HG02588 (cell line): Measurements from ENCODE around the gene EVI5L.
A peak's percentile ranks its signal among the peaks of the same experiment; 100 is the strongest.

ENCODE experiments used
- ATAC-seq: cut with Tn5 transposase; IDR thresholded peaks from one replicate; pipeline ENCODE4 v1.9.1; 2021; ENCODE audit warnings: mild to moderate bottlenecking, moderate library complexity; ENCODE audit not compliant: unreplicated experiment

EVI5L gene

GRCh38 chr19:7859831-7860713 is 30.1 kb downstream of the EVI5L start:
- no peak for ATAC-seq

GRCh38 chr19:7860714-7861618 is 30.9 kb downstream of the EVI5L start:
- ATAC-seq, result no peak

GRCh38 chr19:7861619-7862412 is 31.8 kb downstream of the EVI5L start:
- ATAC-seq, result no peak

- no peak for ATAC-seq
Measured at GRCh38 chr19:7862413-7862951, 32.5 kb downstream of the EVI5L start.

- no peak for ATAC-seq
Measured at GRCh38 chr19:7863157-7863970, 33.3 kb downstream of the EVI5L start.

GRCh38 chr19:7863971-7864689 is 34.1 kb downstream of the EVI5L start:
- ATAC-seq, result no peak

- ATAC-seq, result no peak
Measured at GRCh38 chr19:7864690-7865074, 34.7 kb downstream of the EVI5L start.

- no peak for ATAC-seq
Measured at GRCh38 chr19:7865262-7865911, 35.4 kb downstream of the EVI5L start.

- ATAC-seq, result no peak
Measured at GRCh38 chr19:7866399-7867091, 36.5 kb downstream of the EVI5L start.

GRCh38 chr19:7867092-7867844 is 37.2 kb downstream of the EVI5L start:
- no peak for ATAC-seq

GRCh38 chr19:7868326-7868670 is 38.3 kb downstream of the EVI5L start:
- ATAC-seq, result no peak

- ATAC-seq, result peak; percentile 58
Measured at GRCh38 chr19:7868671-7869452, 38.8 kb downstream of the EVI5L start.

- peak; percentile 45 for ATAC-seq
Measured at GRCh38 chr19:7869453-7869909, 39.5 kb downstream of the EVI5L start.

- ATAC-seq, result no peak
Measured at GRCh38 chr19:7869910-7870511, 40.0 kb downstream of the EVI5L start.

- ATAC-seq, result no peak
Measured at GRCh38 chr19:7870571-7871436, 40.8 kb downstream of the EVI5L start.
